AG09309 (cell line): ENCODE results near the gene RBKS.
"Not testable (repeated sequence)": the region's sequence is repeated elsewhere in the genome, so short reads cannot be mapped to it uniquely, and the experiment has no call there.

ENCODE experiments used
- DNase-seq: peaks from one replicate; pipeline ENCODE4 v3.0.0-alpha.2; 2010; ENCODE audit warnings: low read depth
- H3K4me3 ChIP-seq: 2 replicates; pipeline ENCODE4 v1.5.1; 2011; ENCODE audit warnings: mild to moderate bottlenecking, low read depth, low read length, moderate library complexity; ENCODE audit not compliant: control insufficient read depth
- TF ChIP-seq, protein P1 (sequence below): IDR thresholded peaks from 2 replicates; pipeline ENCODE4 v1.5.1; 2011; ENCODE audit warnings: mild to moderate bottlenecking, low read depth, low read length, inconsistent platforms; ENCODE audit not compliant: insufficient read depth, control insufficient read depth; ENCODE audit errors: missing control alignments

RBKS gene

DNA sequence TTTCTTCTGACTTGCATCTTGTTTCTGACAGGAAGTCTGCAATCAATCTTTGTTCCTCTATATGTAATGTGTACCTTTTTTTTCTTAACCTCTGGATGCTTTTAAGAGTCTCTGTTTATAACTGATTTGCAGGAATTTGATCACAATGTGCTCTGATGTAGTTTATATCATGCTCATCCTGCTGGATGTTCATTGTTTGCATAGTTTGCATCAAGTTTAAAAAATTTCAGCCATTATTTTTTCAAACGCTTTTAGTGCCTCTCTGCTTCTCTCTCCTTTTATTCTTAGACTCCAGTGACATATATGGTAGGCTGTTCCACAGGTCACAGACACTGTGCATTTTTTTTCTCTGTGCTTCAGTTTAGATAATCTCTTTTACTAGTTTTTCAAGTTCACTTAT lies 23.9 kb downstream of the RBKS start:
- no peak overlapping the region for H3K4me3 ChIP-seq
- TF ChIP-seq, protein P1, sequence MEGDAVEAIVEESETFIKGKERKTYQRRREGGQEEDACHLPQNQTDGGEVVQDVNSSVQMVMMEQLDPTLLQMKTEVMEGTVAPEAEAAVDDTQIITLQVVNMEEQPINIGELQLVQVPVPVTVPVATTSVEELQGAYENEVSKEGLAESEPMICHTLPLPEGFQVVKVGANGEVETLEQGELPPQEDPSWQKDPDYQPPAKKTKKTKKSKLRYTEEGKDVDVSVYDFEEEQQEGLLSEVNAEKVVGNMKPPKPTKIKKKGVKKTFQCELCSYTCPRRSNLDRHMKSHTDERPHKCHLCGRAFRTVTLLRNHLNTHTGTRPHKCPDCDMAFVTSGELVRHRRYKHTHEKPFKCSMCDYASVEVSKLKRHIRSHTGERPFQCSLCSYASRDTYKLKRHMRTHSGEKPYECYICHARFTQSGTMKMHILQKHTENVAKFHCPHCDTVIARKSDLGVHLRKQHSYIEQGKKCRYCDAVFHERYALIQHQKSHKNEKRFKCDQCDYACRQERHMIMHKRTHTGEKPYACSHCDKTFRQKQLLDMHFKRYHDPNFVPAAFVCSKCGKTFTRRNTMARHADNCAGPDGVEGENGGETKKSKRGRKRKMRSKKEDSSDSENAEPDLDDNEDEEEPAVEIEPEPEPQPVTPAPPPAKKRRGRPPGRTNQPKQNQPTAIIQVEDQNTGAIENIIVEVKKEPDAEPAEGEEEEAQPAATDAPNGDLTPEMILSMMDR, result no peak
- no peak for DNase-seq

DNA sequence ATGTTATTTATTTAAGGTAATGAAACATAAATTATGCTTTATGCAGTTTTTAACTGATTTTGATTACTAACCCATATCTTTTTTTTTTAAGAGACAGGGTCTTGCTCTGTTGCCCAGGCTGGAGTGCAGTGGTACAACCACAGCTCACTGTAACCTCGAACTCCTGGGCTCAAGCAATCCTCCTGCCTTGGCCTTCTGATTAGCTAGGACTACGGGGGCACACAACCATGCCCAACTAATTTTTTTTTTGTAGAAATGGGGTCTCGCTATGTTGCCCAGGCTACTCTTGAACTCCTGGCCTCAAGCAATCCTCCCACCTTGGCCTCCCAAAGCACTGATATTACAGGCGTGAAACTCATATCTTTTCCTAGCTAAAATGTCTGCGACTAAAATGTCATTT lies 26.2 kb downstream of the RBKS start:
- not testable (repeated sequence) for H3K4me3 ChIP-seq, DNase-seq

DNA sequence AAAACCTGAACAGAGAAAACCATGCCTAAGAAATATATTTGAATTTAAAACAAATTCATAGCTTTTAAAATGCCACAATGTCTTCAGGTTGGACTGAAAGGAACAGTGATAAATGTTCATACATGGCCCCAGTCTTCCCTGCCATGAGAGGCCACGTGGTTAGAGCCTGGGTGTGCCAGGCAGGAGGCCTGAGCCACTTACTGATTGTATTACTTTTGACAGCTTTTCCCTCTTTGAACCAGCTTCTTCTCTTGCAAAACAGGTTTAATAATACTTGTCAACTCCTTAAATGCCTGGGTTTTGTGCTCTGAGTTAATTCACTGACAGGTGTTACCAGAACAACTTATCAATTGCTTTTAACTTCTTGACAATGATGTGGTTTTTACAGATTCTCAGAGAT lies 27.0 kb downstream of the RBKS start:
- TF ChIP-seq, protein P1, result no peak
- no peak overlapping the region for H3K4me3 ChIP-seq
- no peak for DNase-seq

DNA sequence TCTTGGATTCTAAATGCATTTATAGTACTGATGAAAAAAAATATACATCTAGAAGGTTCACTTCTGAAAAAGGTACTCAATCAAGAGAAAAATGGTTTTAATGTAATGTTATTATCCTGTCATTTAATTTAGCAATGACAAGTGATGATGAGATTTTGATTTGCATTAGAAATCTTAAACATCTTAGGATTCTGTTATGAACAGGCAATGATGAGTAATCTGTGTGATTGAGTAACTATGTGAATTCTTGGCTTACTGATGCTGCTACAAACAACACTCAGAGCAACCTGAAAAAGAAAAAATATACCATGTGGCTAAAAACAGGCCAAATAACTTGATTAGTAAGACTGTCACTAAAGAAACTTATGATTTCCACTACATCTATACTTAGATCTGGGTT lies 30.1 kb downstream of the RBKS start:
- no peak overlapping the region for H3K4me3 ChIP-seq
- peak; percentile 59 for DNase-seq
- TF ChIP-seq, protein P1, result no peak

DNA sequence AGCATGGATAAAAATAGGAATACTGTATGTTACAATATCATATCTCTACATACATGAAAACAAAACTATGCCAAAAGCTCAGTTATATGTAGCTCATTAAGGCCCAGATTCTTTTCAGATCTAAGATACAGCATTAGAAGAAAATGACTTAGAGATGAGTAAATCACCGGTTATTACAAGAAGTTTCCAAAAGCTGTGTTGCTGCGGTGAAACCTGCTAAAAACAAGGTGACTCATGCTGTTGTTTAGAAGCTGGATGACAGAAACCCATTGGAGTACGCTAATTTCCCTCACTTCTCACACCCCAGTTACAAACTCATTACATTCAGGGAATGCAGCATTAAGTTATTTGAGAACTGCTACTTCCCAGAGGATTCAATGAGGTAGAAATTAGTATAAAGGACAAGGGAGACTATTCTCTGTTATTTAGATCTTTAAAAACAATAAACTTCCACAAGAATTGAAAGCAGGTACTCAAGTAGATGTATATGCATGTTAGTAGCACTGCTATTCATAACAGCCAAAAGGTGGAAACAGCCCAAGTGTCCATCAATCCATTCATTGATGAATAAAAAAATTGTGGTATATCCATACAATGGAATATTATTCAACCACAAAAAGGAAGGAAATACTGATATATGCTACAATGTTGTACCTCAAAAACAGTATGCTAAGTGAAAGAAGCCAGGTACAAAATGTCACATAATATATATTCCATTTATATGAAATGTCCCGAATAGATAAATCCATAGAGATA lies 32.6 kb downstream of the RBKS start:
- DNase-seq, result peak; percentile 33
- TF ChIP-seq, protein P1, result no peak
- no peak overlapping the region for H3K4me3 ChIP-seq

DNA sequence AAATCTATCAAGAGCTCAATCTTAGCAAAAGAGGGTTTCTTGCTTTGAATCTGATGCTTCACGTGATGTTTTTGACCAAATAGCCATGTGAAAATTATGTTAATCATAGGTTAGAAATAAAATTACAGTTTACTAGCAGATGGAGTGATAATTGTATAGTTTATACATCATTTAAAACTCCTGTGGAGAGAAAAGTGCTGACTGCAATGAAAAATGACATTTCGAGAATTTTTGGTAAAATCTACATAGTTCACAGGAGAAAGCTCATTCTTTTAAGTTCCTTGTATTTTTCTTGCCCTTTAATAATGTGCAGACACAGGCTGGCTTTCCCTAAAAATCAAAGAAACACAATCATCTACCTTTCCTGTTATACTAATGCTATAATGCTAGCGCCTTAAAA lies 33.2 kb downstream of the RBKS start:
- no peak for DNase-seq
- no peak overlapping the region for H3K4me3 ChIP-seq
- TF ChIP-seq, protein P1, result no peak

DNA sequence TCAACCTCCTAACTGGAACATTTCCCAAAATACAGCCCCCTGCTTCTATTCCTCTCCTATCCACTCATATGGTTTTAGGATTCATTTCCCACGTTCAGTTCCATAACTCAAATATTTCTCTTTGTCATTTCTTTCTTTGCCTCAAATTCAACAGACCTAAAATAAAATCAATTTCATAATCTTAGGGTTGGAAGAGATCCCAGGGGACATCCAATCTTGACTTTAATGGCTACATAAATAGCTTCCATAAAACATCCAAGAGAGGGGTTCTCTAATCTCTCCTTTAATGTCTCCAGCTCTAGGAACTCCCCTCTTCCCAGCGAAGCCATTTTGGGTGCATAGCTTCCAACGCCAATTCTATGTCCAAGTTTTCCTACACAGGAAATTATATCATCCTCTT lies 33.8 kb downstream of the RBKS start:
- no peak overlapping the region for H3K4me3 ChIP-seq
- DNase-seq, result no peak
- TF ChIP-seq, protein P1, result no peak
